Amygdala (tissue), 56 donors: ENCODE measurements around the gene NID2.

Experiments used
- DNase-seq, 56 donors: peaks; one replicate each; lab custom pipeline; 2025; lab: John Stamatoyannopoulos, UW

NID2 gene

DNA sequence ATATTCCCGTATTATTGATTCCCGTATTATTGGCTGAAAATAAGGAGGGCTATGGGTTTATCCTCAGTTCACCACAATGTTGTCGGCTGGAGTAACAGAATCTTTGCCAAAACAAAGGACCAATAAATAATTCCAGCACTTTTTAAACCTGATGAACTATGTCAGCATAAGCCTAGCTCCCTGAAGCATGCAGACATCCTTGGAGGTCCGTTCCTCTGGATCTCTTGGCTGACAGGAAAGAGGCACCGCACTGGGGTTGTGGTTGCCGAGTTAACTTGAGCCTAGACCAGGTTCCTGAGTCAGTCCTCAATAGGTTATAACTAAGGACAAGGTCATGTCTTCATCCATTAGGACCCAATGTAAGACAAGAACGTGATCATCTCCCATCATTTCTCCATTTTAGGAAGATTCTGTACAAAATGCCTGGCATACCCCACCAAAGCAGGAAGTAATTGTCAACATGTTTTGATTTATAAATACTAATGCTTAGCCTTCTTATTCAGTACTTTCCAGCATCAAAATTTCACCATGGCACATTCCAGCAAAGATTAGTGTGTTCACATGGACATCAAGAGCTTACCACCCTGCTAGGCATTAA is 36.6 kb downstream of the NID2 start:
- no peak for DNase-seq

DNA sequence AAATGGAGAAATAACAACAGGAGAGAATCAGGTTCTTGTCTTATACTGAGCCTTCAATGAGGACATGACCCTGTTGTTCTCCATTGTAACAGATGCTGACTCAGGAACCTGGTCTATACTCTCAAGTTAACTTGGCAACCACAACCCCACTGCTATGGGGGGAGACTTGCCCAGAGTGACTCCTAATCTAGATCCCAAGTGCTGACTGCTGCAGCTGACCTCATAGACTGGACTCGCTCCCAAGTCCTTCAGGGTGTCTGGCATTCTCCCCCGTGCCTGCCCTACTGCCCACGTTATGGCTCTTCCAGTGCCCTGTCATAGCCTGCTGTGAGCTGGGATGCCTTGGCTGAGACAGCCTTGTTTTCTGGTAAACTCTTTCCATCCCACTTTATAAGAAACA is 37.1 kb downstream of the NID2 start:
- no peak for DNase-seq

DNA sequence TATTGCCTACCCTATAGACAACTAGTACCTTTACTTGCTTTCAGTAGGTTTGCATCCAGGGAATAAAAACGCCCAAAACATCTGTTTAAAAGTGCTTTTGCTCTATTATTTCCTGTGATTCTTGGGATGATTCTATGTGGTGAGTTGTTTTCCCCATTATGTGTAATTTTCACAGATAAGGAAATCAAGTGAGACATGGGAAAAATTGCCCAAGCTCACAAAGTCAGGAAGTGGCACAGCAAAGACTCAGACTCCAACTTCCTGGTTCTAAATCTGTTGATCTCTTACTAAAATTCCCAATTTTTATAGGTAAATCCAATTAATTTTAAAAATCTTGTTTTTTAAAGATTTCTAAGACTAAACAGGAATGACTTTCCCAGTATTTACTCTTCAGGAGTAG is 39.0 kb downstream of the NID2 start:
- DNase-seq, result no peak

DNA sequence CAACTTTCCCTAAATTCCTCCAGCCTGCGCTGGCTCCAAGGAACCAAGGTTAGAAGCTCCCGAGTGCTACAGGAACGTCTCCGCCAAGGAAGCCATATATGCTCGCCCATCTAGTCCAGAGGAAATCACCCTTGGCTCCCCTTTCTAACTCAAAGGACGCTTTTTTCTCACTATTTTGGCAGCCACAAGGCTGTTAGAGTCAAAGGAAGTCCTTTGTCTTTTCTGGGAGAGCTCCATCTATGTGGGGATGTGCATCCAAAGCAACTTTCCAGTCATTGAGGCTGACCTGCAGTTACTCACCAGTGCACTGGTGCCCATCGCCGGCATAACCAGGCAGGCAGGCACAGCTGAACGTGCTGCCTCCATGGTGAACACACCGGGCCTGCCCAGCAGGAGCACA is 42.0 kb downstream of the NID2 start:
- DNase-seq, result peak in 13 of 56 donors; percentile 9 to 55 (median 27)

DNA sequence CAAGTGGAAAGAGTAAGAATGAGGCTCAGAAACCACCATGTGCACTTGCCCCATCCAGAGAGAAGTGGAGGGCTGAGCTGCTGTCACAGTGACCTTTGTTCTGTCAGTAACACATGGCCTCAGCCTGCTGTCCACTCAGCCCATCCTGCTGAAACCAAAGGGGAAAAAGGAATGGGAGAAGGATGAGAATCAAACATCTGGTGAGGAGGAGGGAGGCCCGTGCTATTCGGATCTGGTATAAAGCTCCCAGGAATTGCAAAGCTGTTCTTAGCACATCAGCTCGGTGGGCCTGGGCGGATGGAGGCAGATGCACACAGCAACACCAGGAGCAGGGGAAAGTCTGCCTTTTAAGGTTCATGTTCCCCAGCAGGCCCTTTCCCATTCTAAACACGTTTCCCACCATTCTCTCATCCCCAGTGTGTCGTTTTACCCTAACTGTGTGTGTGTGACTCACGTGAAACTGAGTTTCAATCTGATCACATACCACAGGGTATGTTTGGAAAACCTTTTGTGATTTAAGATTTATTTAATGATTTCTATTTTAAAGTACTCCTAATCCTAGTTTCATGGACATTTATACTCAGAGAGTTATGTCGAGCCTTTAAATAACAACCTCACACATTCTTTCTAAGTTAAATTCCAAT is 42.7 kb downstream of the NID2 start:
- DNase-seq, result peak in 6 of 56 donors; percentile 8 to 29 (median 15)

DNA sequence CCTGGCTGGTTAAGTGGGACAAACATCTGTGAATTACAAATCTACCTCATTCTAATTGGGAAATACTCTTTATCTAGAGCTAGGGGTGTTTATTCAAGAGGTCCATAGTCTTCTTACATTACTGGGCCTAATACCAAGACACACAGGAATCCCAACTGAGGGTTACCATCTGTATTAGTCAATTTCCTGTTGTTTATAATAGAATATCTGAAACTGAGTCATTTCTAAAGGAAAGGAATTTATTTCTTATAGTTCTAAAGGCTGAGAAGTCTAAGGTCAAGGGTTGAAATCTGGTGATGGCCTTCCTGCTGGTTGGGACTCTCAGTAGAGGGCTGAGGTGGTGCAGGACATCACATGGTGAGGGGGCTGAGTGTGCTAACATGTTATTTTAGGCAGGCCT is 43.5 kb downstream of the NID2 start:
- no peak for DNase-seq

DNA sequence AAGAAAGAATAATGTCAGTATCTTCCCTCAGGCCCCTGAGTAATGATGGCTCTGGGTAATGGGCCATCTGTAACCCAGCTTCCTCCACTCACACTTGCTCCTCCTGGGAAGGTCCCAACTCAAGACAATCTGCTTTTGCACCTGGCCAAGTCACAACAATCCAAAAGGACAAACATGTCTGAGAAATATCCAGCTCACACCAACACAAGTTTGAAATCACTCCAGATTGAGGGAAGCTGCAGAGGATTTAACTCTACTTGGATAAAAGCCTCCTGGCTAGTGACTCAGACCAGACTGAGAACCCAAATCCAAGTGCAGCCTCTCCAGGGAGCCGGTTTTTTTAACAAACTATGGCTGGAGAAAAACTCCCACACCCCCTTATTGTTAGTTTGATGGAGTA is 45.3 kb downstream of the NID2 start:
- DNase-seq, result no peak

DNA sequence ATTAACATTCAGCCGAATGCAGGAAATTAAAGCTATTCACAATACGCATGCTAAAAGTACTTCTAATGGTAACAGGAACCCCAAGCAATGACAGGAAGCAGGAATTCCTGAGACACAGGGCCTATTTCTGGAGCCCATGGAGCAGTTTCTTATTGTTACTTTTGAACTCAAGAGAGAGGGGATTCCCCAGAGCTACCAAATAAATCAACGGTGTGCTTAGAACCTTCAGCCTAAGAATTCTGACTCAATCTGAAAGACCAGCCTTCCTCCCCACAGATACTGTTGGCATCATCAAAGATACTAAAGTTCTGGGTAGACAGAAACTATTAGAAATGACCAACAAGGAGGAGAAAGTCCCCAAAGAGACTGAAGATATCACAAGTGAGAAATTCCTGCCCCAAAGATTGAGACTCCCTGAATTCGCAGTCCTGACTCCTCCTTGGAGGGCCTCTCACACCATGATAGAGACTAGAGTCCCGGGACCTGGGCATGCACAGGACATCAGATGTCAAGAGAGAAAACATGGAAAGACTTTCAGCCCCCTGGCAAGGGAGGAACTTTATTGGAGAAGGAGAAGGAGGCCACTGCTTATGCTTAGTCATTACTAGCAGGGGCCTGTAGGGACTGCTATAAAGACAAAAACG is 46.8 kb downstream of the NID2 start:
- DNase-seq, result no peak

DNA sequence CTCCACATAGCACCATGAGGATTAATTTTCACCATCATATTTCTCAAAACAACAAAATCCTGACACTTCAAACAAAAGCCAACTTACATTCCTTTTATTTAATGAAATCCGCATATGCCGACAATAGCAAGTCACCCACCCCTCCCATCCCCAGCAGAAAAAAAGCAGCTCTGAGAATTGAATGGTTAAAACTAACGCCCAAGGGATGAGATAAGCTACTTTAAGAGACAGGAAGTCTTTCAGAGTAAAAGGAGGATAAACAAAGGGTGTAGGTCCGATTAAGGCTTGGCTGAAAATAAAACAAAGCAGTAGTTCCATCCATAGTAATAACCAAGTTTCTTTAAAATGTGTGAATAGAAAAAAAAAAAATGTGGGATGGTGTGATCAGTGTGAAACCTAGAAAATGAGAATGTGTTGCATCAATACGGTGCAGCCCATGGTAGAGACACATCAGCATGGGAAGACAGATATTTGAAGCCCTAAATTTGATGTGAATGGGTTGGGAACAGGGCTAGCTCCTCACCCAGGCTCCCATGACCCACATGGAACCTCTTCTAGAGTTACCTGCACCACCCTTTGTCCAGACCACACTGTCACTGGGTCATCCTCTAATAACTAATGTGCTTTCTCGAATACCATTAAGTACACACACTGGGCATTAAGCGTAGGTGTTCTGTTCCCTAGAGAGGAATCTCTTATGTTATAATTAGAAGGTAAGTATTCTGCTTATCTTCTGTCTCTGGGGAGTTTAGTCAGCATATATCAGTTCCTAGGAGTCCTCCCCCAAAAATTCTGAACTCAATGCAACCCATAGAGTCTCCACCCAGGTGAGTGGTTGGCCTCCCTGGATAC is 47.8 kb downstream of the NID2 start:
- DNase-seq, result no peak

DNA sequence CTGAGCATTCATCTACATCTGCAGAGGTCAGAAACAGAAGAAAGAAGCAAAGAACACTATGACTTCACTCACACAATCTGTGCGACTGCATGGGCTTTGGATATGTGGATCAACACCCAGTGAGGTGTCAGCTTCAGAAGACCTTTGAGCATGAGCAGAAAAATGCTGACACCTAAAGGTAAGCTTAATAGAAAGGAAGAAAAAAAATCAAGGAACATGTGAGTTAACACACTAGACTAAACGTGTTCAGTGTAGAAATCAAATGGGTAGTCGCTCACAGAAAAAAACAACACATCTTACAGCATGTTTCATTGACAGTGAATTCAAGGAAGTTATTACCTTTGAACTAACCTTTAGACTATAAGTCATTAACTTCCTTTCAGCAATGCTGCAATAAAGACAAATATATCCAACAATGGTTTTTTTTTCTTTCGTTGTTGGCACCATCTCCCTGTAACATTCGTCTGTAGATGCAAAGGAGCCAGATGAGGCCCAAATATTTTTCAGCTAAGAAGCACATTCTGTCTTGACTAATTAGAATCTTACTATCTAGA is 48.6 kb downstream of the NID2 start:
- no peak for DNase-seq

DNA sequence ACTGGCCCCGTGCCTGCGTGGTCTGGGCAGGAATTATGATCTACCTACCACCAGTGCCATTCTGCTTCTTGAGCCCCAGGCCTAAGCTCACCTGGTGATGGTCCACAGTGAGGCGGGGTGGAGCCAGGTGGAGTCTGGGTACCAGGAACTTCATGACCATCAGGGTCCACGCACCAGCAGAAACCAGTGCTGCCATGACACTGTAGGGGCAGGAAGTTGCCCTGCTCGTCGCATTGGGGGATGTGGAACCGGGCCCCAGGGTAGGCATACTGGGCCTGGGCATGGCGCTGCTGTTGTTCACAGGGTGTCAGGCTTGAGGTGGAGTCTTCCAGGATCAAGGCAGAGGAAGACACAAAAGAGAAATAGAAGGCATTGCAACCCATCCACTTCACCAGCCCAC is 49.9 kb downstream of the NID2 start:
- DNase-seq, result no peak

DNA sequence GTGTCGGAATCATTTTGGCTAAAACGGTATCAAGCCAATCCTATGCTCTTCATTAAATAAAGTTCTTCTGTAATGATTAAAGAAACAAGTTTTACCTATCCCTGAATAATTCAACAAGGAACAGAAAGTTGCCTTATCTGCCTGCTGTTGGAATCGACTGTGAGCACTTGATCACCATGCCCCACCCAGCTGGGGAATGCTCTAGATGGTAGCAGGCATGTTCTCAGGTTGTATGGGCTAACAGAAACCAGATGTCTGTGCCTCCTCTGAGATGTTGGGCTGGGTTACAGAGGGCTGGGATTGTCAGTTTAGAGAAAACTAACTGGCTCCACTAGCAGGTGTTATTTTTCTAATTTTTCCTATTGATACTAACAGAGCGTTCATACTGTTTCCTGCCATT is 50.6 kb downstream of the NID2 start:
- DNase-seq, result no peak

DNA sequence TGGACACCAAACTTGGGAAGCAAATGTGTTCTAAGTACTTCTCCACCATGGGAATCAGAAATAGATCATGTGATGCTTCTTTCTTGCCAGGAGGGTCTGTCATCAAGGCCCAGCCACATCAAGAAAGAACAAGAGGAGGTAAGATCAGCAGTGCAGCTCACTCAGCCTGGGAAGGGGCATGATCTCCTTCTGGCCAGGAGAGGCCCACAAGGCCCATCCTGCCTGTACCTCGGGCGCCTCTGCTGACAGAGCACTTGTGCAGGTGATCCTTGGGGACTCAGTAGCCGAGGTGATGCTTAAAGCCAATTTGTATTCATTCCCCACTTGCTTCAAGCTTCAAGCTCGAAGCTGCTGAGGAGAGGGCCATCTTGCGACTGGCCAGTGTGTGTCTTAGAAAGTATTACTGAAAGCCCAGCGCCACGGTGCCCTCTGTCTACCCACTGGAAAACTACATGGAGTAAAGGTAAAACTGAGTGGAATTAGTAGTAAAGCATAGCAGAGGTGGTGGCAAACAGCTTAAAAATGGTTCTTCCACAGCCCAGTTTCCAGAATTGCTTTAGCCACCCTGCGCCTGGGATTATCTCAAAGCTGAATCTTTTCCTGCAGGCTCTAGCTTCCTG is 53.3 kb downstream of the NID2 start:
- DNase-seq, result peak in 37 of 56 donors; percentile 14 to 79 (median 43)

DNA sequence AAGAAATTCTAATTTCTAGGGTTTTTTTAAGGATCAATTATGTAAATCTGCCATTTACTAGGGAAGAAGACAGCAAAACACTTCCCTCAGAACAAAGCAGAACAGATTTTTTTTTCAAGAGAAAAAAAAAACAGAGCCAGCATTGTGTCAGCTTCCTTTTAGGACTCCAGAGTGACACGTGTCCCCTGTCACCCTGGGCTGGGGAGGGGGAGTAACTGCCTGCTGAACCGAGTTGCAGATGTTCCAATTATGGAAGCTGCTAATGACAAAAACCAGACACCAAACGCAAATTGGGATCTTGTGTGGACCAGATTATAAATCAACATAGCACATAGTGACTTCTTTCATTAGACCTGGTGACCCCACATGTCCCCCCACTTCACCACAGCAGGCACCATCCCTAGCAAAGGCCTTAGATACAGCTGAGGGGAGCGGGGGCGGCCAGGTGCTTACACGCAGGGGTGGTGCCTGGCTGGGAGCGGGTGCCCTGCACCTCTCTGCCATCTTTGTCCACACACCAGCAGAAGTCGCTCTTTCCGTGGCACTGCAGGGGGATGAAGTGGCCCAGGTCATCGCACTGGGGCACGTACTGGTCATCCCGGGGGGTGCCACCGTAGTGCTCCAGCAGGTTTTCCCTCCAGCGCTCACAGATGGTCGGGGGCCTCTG is 54.1 kb downstream of the NID2 start:
- DNase-seq, result peak in 36 of 56 donors; percentile 14 to 76 (median 45)

DNA sequence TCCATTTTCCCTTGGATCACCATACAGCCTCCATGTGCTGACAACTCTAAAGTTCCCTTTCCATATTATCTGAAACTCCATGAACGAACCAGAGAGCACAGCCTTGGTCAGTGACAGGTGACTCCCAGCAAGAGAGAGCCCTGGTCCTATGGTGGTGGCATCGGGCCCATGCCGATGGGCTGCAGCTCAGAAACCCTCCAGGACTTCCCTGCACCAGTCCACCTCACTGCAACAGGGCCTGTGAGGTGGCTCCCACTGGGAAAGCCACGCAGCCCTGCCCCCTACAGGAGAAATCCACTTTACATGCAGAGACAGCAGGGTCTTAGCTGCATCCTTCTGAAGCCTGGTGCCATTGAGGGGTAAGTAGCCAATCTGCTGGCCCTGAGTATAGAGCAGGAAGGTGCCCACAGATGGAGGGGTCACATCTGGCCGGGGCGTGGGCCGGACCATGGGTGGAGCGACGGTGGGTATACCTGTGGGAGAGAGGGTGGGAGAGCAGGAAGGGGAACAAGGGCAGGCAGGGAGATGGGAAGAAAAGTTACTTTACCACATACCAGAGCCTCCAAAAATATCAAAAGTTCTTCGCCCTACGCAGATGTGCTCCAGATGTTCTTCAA is 54.8 kb downstream of the NID2 start:
- DNase-seq, result peak in 7 of 56 donors; percentile 6 to 33 (median 14)

DNA sequence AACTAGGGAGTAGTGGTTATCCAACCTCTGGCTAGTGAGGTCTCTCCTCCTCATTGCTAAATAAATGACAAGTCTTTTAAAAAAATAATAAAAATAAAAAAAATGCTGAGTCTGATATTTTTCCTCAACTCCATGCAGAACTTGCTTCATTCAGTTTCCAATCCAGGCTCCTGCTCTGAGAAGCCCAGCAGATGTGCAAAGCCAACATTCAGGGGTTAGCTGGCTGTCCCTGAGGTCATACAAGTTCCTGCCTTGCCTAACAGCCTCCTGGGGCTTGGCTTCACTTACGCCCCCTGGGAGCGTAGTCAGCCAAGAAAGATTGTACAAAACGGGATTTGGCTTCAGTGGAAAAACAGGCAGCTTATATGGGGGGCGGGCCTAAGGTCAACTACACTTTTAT is 56.2 kb downstream of the NID2 start:
- no peak for DNase-seq

DNA sequence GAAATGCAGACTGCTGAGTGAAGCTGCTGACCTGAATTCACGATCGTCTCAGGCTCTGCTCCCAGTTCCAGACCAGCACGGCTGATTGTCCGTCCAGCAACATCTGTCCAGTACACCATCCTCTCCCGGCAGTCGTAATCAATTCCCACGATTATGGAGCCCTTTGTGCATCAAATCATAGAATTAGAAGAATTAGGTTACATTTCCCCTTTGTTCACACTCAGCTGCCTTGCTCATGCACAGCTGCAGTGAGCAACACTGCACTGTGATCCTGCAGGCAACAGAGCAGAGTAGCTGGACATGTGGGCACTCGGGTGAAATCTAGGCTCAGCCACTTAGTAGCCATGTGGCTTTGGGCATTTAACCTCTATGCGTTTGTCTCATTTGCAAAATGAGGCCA is 57.3 kb downstream of the NID2 start:
- DNase-seq, result peak in 19 of 56 donors; percentile 7 to 53 (median 30)

DNA sequence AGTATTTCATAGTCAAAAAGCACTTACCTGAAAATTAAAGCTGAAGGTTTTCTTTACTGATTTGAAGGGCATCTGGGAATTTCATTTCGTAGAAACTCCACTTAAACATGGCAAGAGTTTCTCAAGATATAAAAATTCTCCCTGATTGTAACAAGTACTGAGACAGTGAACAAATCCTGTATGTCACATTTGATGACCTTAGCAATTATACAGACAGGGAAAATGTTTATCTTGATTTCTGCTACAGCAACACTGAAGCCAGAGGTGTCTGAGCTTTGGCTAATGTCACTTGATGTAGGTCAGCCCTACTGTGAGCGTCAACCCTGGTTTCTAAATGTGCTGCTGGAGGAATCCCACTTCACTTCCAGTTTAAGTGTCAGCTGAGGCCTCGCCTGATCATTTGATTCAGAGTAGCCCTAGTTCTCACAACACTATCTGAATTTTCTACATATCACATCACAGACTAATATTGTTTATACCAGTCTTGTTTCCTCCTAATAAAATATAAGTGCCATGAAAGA is 58.6 kb downstream of the NID2 start:
- no peak for DNase-seq

DNA sequence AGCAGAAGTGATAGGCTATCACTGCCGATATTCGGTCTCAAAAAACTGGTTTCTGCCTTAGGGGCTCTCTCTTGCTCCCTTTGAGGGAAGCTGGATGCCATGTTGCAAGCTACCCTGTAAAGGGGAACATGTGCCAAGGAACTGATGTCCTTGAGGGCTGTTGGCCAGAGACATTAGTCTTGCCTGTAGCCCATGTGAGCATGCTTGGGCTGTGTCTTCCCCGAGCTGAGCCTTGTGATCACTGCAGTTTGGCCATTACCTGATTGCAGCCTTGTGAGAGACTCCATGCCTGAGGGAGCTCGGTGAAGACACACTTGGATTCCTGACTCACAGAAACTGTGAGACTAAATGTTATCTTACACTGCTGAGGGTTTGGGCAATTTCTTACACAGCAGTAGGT is 60.7 kb downstream of the NID2 start:
- DNase-seq, result no peak
